ENCODE results near the gene STRIT1.

- TF ChIP-seq CTCF (IDR thresholded peaks at IDR 0.05) (no peak), POLR2AphosphoS5 (IDR thresholded peaks at IDR 0.05; ENCODE audit: low read depth, low read length) (no peak), REST (IDR thresholded peaks at IDR 0.05; ENCODE audit: insufficient read depth in 1 of 2, low read depth in 2 of 2, low read length in 1 of 2) (no peak), SIN3A (IDR thresholded peaks at IDR 0.05; ENCODE audit: borderline replicate concordance, insufficient read depth, low read depth, low read length) (no peak), TCF7L2 (IDR thresholded peaks at IDR 0.05; ENCODE audit: low read depth, low read length) (no peak)
Measured at GRCh38 chr3:155308831-155309230, 15.3 kb upstream of the STRIT1 start.

Data from Panc1 (cell line).